SIG-M5 (cell line): ENCODE data around the gene IL10RA.
"Not testable (repeated sequence)": the region's sequence is repeated elsewhere in the genome, so short reads cannot be mapped to it uniquely, and the experiment has no call there.

ENCODE experiments used
- DNase-seq: peaks from one replicate; lab custom pipeline; 2025; lab: John Stamatoyannopoulos, UW

IL10RA gene

GRCh38 chr11:117985953-117986887, at the start of gene IL10RA:
TSS of gene IL10RA (plus strand) at chr11:117986394. CDS start at chr11:117986468, 74 bp downstream.
- no peak for DNase-seq

GRCh38 chr11:117936973-117937372, 49.2 kb upstream of the IL10RA start:
- DNase-seq, result no peak

GRCh38 chr11:117940736-117941135, 45.5 kb upstream of the IL10RA start:
- DNase-seq, result no peak

- no peak for DNase-seq
Measured at GRCh38 chr11:117941163-117941707, 45.0 kb upstream of the IL10RA start.

- DNase-seq, result no peak
Measured at GRCh38 chr11:117941976-117942654, 44.1 kb upstream of the IL10RA start.

GRCh38 chr11:117944554-117944953, 41.6 kb upstream of the IL10RA start:
- DNase-seq, result no peak

- no peak for DNase-seq
Measured at GRCh38 chr11:117945047-117945810, 41.0 kb upstream of the IL10RA start.

- DNase-seq, result no peak
Measured at GRCh38 chr11:117946156-117946841, 39.9 kb upstream of the IL10RA start.

- DNase-seq, result no peak
Measured at GRCh38 chr11:117946842-117947526, 39.2 kb upstream of the IL10RA start.

GRCh38 chr11:117947751-117948150, 38.4 kb upstream of the IL10RA start:
- DNase-seq, result not testable (repeated sequence)

GRCh38 chr11:117948466-117948865, 37.7 kb upstream of the IL10RA start:
- not testable (repeated sequence) for DNase-seq

GRCh38 chr11:117949062-117949461, 37.1 kb upstream of the IL10RA start:
- no peak for DNase-seq

- no peak for DNase-seq
Measured at GRCh38 chr11:117950301-117950700, 35.9 kb upstream of the IL10RA start.

GRCh38 chr11:117950993-117951961, 34.9 kb upstream of the IL10RA start:
- DNase-seq, result no peak

GRCh38 chr11:117953024-117953671, 33.0 kb upstream of the IL10RA start:
- no peak for DNase-seq

- no peak for DNase-seq
Measured at GRCh38 chr11:117958949-117959348, 27.2 kb upstream of the IL10RA start.

GRCh38 chr11:117959438-117960149, 26.6 kb upstream of the IL10RA start:
- DNase-seq, result no peak

GRCh38 chr11:117960406-117960805, 25.8 kb upstream of the IL10RA start:
- DNase-seq, result no peak
